ENCODE results near the gene PRKCA. TPM values are rescaled to one million over a fixed set of nuclear protein-coding genes. Genes with fewer than 3 reads are reported as not detected.
"Not testable (repeated sequence)": the region's sequence is repeated elsewhere in the genome, so short reads cannot be mapped to it uniquely, and the experiment has no call there.

The PRKCA gene
- total RNA-seq, 2 donors from 2014 or later: 10.9 to 12.4 TPM

DNA sequence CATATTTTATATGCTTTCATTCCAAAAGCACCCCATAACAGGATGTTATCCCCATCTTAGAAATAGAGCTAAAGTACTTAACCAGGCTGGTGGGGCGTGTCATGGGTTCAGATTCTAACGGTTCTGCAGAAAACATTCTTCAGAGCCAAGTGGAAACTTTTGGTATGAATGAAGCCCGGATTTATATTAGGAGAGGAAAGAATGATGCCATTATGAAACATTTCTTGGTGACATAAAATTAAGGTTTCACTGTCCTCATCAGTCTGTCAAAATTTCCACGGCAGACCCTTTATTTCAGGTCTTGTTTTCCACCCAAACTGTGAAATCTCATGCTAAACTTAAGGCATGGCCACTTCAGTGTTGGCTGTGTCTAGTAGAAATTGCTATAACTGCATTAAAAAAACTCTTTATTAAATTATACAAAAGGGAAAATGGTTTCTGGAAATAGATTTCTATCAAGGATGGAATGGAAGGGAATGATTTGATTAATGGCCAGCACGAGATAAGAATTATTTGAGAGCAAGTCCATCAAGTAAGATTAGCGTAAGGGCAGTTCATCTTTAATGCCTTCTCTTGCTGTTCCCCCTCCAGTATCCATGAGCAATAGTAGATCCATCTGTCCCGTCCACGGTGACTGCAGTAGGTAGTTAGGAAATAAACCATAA lies 11.7 kb downstream of the PRKCA start:
- intact Hi-C loops (cut with DNase I): no loop called here
- DNase-seq (ENCODE audit: low spot score): no peak

DNA sequence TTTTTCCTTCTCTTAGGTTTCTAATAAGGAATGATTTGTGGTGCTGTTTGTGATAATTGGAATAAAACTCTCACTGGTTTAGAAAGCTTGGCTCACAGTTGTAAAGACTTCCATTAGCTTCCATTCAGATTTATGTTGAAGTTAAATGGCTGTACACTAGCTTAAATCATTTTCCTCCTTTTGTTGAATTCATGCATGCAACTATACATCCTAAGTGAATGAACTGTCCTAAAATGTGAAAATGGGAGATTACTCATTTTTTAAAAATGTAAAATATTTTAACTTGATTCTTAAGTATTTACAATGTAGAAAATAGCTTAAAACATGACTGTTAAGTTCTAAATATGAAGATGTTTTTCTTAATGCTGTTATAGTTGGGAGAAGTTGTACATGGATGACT lies 15.2 kb downstream of the PRKCA start:
- DNase-seq (ENCODE audit: low spot score): no peak
- intact Hi-C loops (cut with DNase I): no loop called here

DNA sequence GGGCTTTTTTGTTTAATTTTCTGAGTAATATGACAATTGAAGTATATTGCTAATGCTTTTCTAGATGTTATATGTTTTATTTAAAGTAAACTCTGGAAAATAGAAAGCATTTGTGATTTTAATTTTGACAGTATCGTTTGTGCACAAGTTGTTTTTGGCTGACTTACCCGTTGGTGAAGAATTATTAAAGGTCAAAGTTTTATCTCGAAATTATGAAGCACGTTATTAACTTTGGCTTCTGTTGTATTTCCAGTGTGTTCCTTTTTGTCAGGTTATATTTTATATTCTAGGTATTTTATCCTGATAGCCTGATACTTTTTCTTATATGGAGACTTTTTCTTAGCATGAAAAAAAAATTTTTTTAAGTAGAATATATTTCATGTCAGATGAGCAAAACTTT lies 16.8 kb downstream of the PRKCA start:
- DNase-seq (ENCODE audit: low spot score): no peak
- intact Hi-C loops (cut with DNase I): no loop called here

DNA sequence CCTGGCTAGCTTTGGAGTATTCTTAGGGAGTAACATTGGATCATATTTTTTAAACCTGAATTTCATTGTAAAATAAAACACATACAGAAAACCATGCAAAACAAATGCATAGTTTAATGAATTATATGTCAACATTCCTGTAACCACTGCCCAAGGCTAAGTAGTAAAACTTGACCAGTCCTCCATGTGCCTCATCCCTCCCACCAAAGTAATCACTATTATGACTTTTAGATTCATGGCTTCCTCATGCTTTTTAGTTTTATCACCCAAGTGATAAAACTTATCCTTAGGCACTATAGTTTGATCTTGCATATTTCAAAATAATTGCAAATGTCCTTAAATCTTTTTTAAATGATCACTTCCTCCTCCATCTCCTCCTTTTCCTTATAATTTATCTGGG lies 20.4 kb downstream of the PRKCA start:
- no peak for DNase-seq (ENCODE audit: low spot score)
- intact Hi-C loops (cut with DNase I): no loop called here

DNA sequence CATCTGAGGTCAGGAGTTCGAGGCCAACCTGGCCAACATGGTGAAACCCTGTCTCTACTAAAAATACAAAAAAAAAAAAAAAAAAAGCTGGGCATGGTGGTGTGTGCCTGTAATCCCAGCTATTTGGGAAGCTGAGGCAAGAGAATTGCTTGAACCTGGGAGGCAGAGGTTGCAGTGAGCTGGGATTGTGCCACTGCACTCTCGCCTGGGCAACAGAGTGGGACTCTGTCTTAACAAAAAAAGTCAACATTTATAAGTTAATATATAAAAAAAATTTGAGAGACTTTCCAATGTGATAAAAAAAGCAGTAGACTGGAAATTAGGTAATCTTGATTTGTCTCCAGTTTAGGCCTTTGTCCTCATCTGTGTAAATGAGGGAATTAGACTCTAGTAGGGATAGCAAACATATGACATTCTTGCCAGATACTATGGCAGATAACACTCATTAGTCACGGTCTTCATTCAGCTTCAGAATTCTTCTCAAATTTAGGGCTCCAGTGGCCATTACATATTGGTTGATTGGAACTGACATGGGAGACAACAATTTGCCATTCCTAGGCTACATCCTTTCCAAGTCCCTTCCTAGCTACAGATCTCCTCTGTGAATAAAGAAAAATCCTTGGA lies 22.1 kb downstream of the PRKCA start:
- intact Hi-C loops (cut with DNase I); DNase-seq (ENCODE audit: low spot score): not testable (repeated sequence)

DNA sequence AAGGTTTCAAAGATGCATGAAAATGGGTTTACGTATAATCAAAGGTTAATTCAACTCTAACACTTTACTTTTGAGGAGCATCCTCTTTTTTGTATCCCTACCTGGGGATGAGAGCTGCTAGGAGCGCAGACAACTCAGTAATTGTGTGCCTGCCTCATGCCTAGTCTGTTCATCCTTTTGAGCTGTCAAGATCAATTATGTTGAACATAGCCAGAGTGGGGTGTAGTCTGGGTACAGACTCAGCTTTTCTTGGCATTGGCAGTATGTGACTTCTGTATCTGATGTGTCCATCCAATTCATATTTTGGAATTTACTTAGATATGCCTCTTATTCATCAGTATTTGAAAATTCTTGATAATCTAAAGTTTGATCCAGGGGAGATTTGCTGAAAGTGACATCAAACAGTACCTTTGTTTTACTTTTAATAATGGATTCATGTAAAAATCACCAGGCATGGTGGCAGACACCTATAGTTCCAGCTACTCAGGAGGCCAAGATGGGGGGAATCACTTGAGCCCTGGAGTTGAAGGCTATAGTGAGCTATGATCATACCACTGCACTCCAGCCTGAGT lies 24.1 kb downstream of the PRKCA start:
- intact Hi-C loops (cut with DNase I): no loop called here
- no peak for DNase-seq (ENCODE audit: low spot score)

DNA sequence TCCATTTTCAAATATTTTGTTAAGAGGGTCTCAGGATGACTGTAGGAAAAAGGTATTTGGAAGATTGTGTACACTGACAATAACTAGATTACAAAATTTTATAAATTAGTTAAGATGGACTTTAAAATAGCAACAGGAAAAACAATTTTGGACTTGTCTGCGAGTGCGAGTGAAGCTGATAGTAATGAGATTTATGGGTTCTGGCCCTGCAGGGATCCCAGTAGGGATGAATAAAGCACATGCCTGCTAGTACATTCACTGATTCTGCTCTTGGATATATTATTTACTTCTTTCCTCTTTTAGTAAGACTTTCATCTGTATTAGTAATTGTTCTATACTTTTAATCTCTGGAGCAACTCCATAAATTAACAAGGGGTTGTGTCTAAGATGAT lies 28.2 kb downstream of the PRKCA start:
- DNase-seq (ENCODE audit: low spot score): no peak
- intact Hi-C loops (cut with DNase I): no loop called here

DNA sequence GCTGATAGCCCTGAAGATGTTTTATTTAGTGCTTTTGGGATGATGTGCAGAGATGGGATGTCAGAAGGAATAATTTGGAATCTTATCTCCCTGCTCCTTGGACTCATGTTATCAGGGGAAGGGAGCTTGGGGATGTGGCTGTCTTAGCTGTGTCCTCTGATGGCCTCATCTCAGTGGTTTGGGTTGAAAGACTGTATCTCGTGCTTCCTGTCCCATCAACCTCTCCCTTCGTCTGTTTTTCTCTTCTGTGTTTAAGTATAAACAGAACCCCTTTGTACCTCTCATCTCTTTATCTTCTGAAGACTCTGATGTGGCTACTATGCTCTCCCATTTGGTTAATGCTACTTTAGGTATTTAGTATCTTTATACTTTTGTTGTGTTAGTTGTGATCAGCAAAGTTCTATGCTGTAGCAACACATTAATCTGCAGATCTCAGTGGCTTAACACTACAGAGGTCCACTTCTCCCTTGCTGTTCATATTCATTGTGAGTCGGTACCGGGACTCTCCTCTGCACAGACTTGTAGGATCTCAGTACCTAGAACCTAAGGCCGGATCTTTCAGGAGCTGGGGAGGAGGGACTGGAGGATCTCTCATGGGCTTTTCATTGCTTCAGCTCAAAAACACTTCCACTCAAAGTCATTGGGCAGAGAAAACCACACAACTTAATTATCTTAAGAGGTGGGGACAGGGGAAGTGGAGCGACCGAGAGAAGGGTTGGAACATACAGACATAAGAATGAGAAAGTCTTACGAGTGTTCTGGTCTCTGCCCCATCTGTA lies 28.8 kb downstream of the PRKCA start:
- intact Hi-C loops (cut with DNase I): no loop called here
- DNase-seq (ENCODE audit: low spot score): no peak

DNA sequence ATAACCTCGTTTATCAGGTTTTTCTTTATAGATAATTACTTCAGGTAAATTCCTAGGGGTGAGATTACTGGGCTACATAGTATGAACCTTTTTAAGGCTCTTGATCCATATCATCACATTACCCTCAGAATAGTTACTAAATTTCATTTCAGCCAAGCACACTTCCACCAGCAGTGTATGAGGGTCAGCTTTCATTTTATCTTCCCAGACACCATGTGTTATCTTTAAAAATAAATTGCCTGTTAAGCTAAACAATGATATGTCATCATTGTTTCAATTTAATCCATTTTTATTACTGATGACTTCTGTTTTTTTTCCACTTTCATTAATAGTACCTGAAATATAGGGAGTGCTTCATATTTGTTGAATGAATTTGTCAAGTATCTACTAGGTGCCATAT lies 33.4 kb downstream of the PRKCA start:
- intact Hi-C loops (cut with DNase I): no loop called here
- DNase-seq (ENCODE audit: low spot score): no peak

DNA sequence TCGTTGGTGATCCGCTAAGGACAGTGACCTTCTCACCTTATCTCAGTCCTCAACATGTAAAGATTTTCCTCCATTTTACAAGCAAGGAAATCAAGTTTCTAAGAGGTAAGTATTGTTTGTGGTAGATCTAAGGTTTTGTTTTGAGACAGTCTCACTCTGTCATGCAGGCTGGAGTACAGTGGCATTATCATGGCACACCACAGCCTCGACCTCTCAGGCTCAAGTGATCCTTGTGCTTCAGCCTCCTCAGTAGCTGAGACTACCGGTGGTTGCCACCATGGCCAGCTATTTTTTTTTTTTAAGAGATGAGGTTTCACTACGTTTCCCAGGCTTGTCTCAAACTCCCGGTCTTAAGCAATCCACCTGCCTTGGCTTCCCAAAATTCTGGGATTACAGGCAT lies 34.9 kb downstream of the PRKCA start:
- intact Hi-C loops (cut with DNase I): no loop called here
- no peak for DNase-seq (ENCODE audit: low spot score)

DNA sequence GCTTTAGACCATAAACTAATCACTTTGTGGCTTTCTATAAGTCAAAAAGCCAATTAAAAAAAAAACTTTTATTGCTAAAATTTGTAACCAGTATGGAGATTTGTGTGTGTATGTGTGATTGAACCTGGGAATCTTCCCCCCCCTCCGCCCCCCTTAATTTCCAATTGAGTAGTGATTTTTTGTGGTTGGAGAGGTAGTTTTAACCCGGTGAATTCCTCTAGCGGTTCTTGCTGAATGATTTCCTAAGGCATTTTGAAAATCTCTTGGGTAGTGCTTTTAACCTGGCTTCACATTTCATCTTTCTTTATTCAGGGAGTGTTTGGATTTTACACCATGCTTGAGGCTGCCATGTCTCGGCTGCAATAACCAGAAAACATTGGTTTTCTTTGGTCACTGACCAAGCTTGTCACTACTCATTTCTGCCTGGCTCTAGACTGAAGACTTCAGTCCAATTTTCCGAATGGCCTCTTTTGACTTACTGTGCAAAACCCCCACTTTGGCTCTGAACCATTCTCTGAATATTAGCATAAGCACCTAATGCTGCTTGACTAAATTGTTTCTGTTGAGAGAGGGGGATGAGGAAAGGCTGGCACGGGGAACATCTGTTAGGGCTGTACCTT lies 35.6 kb downstream of the PRKCA start:
- intact Hi-C loops (cut with DNase I): no loop called here

DNA sequence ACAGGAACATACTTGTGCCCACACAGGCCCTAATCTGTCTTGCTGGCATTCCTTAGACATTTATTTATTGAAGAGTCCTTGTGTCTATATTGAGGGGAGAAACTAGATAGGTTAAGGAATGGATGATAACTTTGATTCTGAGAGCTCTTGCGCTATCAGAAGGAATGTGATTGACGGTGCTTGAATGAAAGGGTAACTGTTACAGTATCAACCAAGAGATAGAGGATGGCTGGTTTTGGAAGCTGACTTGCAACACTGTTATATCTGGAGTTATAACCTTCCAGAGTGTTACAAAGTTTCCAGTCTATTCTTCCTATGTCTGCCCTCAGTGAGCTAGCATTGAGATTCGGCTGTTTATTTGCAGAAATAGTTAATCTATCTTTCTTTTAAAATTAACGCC lies 36.5 kb downstream of the PRKCA start:
- intact Hi-C loops (cut with DNase I): no loop called here
- DNase-seq (ENCODE audit: low spot score): no peak

More for the DNA sequence above, 35.6 kb downstream of the PRKCA start:
- DNase-seq (ENCODE audit: low spot score): no peak

DNA sequence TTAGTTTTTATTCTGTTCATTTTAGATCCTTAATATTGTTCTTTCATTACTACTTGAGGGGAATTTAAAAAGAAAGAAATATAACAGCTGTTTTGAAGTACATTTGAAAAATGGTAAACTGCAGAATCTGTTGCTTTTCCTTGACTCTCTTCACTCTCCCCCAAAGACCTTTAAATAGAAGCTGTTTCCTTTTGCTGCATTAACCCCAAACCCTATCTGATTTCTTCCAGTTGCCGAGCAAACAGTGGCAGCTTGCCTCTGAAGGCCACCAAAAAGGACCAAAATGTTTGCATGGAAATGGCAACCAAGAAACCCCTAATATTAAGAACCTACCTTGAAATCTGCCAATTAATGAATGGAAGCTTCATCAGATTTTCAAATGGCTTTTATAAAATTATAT lies 37.1 kb downstream of the PRKCA start:
- DNase-seq (ENCODE audit: low spot score): no peak
- intact Hi-C loops (cut with DNase I): no loop called here

DNA sequence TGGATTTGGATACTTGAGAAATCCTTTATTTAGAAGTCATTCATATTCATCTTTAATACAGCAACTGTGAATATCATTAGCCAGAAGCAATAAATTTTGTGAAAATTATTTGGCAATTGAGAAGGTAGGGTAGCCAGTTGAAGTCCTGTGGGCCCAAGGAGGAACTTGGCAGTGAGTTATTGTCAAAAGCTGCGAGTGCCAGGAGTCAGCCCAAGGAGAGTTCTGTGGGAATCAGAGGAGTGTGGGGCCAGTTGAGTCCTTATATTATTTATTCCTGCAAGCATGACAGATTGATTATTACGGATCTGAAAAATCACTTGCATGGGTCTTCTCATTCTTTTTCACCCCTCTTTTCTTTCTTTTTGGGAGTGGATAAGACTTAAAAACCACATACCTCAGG lies 38.3 kb downstream of the PRKCA start:
- intact Hi-C loops (cut with DNase I): no loop called here
- DNase-seq (ENCODE audit: low spot score): no peak

DNA sequence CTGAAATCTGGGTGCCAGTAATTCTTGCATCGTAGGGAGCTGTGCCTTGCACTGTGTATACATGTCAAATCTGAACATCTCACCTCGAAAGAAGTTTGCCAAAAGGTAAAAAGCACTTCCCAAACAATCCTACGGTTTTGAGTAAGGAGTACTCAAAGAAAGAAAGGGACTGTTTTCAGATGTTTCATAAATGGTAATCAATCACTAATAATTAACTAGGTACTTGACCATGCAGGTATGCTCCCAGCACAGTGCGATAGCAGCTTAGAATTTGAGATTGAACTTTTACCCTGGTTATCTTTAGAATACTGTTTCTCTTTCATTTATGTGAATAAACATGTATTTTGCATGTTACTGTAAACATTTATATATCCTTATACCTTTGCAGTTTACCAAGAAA lies 39.0 kb downstream of the PRKCA start:
- DNase-seq (ENCODE audit: low spot score): no peak
- intact Hi-C loops (cut with DNase I): no loop called here

DNA sequence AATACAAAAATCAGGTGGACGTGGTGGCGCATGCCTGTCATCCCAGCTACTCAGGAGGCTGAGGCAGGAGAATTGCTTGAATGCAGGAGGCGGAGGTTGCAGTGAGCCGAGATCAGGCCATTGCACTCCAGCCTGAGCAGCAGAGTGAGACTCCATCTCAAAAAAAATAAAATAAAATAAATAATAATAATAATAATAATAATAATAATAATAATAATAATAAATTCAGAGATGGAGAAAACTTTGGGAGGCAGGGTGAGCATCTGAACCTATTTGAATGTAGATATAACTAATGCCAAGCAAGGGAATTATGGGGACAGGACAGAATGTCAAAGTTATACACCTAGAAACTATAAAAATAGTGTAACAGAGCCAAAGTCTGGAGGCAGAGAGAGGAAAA lies 39.9 kb downstream of the PRKCA start:
- DNase-seq (ENCODE audit: low spot score); intact Hi-C loops (cut with DNase I): not testable (repeated sequence)

DNA sequence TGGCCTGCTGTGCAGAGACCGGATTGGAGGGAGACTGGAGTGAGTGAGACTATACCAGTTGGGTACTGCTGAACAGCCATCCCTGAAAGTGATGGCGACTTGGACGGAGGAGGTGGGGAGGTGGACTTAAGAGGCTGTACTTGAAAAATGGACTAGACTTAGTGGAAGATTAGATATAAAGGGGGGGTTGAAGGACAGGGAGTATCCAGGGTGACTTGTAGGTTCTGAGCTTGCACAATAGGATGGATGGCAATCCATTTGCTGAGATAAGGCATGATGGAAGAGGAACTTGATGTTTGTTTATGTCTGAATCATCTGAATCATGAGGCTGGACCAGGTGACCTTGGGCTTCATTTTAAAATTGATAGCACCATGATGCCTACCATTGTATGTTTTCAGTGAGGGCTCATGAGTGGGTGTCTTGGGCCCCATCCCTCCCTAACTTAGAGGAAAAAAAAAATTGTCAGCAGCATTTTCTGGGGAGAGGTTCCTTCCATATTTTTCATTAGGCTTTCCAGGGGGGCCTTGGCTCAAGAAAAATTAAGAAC lies 41.2 kb downstream of the PRKCA start:
- intact Hi-C loops (cut with DNase I): no loop called here
- no peak for DNase-seq (ENCODE audit: low spot score)

DNA sequence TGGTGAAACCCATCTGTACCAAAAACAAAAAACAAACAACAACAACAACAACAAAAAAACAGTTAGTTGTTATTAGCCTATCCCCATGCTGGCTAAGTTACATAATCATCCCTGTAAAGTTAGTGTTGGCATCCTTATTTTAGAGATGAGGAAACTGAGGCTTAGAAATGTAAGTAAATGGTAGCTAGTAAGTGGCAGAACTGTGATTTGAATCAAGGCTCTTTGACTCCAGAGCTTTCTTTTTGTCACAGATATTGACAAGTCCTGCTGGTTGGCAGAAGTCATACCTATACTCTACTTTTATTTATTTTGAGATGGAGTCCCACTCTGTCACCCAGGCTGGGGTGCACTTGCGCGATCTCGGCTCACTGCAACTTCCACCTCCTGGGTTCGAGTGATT lies 42.1 kb downstream of the PRKCA start:
- intact Hi-C loops (cut with DNase I): no loop called here
- DNase-seq (ENCODE audit: low spot score): no peak

DNA sequence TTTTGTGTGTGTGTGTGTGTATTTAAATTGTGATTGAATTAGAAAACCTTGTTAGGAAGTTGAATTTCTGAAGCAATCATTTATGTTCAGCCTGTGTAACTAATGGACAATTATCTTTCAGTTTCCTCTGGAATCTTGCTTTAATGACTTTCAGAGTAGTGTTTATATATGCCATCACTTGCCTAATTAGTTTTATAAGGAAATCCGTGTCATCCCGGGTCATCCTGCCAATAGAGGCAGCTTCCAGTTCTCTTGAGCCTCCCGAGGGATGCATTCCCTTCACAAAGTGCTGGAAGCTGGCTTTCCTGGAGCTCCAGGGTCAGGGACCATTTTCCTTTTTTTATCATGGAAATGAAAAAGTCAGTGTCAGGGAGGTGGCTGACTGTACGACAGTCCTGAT lies 42.9 kb downstream of the PRKCA start:
- intact Hi-C loops (cut with DNase I): no loop called here
- DNase-seq (ENCODE audit: low spot score): no peak
